Fibroblast of pulmonary artery (primary cell): ENCODE data around the gene NCF4.

ENCODE experiments used
- DNase-seq: peaks from one replicate; pipeline ENCODE4 v3.0.0-alpha.2; 2010; ENCODE audit warnings: low read depth
- H3K4me3 ChIP-seq: replicated peaks from 2 replicates; pipeline ENCODE4 v1.5.1; 2011; ENCODE audit warnings: low read depth, mild to moderate bottlenecking, control low read depth, low read length, moderate library complexity
- CTCF ChIP-seq: IDR thresholded peaks from 2 replicates; pipeline ENCODE4 v1.5.1; 2011; ENCODE audit warnings: mild to moderate bottlenecking, control low read depth, low read length, inconsistent platforms; ENCODE audit errors: missing control alignments

The NCF4 gene

DNA sequence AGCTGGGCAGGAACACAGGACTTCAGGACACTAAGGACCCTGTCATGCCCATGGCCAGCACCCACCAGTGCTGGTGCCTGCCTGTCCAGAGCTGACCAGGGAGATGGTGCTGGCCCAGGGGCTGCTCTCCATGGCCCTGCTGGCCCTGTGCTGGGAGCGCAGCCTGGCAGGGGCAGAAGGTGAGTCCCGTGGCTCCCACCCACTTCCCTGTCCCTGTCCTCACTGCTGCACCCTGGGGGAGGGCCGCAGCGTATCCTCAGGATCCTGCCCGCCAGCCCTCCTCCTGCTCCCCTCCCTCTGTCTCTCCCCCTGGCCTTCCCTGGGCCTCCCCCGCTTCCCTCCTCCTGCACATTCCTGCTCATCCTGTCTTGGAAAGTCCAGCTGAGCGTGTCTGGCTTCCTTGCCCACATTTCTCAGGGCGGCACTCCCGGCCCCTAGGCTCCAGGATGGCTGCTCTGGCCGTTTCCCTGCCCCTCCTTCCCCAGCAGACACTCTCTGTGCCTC is 61.4 kb downstream of the NCF4 start:
- no peak overlapping the region for H3K4me3 ChIP-seq
- TF ChIP-seq CTCF: no peak
- peak; percentile 43 for DNase-seq

DNA sequence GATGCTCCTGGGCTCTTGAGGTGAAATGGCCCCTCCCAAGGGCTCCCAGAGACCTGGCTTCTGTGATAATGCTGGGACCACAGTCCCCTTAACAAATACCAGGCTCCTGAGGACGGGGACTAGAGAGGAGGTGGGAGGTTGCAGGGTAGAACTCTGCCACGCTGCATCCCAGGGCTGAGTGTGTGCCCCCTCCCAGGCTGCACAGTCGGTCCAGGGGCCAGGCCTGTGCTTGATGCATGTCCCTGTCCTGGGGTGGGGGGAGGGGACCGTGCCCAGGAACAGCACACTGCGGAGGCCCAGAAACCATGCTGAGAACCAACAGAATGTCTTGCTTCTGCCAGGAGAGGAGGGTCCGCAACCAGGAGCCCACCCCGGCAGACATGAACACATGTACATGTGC is 61.9 kb downstream of the NCF4 start:
- no peak overlapping the region for H3K4me3 ChIP-seq
- TF ChIP-seq CTCF: no peak
- DNase-seq: no peak

DNA sequence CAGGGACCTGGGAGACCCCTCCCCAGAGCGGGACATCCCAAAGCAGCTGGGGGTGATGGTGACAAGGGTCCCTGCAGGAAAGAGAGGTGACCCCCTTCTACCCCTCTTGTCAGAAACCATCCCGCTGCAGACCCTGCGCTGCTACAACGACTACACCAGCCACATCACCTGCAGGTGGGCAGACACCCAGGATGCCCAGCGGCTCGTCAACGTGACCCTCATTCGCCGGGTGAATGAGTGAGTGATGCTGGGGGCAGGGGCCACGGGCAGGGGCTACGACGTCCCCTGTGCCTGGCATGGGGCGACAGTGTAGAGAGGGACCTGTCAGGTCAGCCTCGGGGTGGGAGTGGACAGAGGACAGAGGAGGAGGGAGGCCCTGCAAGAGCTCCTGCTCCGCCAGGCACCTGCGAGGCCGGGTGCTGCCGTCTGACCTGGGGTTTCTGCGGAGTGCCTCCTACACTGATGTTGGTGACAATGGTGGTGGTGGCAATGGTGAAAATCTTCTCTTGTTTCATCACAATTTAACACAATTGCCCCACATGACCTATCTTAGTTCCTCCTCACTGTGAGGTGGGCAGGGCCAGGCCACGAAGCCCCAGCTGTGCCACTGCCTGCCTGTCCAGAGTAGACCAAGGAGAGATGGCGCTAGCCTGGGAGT is 62.5 kb downstream of the NCF4 start:
- DNase-seq: no peak
- no peak overlapping the region for H3K4me3 ChIP-seq

GRCh38 chr22:36924151-36924698 is 63.4 kb downstream of the NCF4 start:
- DNase-seq: no peak
- TF ChIP-seq CTCF: no peak
- H3K4me3 ChIP-seq: no peak overlapping the region

More for the DNA sequence above, 62.5 kb downstream of the NCF4 start:
- TF ChIP-seq CTCF: no peak

- TF ChIP-seq CTCF: no peak
- DNase-seq: peak; percentile 14
- H3K4me3 ChIP-seq: no peak overlapping the region
These were observed 64.8 kb downstream of the NCF4 start for GRCh38 chr22:36925388-36926290.

GRCh38 chr22:36926309-36926708 is 65.5 kb downstream of the NCF4 start:
- no peak for DNase-seq
- no peak overlapping the region for H3K4me3 ChIP-seq
- no peak for TF ChIP-seq CTCF
